ENCODE data around the gene MRC2. TPM values are rescaled to one million over a fixed set of nuclear protein-coding genes. Genes with fewer than 3 reads are reported as not detected.

Gene MRC2
- polyA plus RNA-seq, 2 of the 4 experiments (the other 2 are of a cell fraction) = 20.2 to 57.3 TPM

DNA sequence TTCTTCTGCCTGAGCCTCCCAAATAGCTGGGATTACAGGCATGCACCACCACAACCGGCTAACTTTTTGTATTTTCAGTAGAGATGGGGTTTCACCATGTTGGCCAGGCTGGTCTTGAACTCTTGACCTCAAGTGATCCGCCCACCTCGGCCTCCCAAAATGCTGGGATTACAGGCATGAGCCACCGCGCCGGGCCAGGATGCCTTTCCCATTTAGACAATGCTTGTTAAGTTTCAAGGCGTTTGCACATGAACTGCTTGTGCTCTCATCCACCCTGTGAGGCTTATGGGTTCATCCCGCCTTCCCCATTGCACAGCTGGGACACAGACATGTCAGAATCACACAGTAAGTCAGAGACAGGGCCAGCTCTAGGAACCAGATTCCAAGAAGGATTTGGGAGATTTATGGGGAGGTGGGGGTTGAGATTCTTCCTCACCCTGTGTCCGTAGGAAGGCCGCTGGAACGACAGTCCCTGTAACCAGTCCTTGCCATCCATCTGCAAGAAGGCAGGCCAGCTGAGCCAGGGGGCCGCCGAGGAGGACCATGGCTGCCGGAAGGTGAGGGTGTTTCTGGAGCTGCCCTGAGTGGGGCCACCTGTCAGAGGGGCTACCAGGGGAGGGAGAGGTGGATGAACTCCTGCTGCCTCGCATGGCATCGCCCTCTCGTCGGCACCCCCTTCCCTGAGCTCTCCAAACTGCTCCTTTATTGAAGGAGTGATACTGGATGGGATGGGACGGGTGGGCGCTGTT lies 46.3 kb downstream of the MRC2 start (continued):
- no peak for TF ChIP-seq ZSCAN20 (CRISPR knock-in tag; IDR thresholded peaks at IDR 0.05)
- TF ChIP-seq JUNB (IDR thresholded peaks at IDR 0.05) = no peak
- TF ChIP-seq FOSL2 (IDR thresholded peaks at IDR 0.05) = no peak
- no peak for TF ChIP-seq FOSL2 (CRISPR knock-in tag; IDR thresholded peaks at IDR 0.05)
- TF ChIP-seq JUN (IDR thresholded peaks at IDR 0.05) = no peak

DNA sequence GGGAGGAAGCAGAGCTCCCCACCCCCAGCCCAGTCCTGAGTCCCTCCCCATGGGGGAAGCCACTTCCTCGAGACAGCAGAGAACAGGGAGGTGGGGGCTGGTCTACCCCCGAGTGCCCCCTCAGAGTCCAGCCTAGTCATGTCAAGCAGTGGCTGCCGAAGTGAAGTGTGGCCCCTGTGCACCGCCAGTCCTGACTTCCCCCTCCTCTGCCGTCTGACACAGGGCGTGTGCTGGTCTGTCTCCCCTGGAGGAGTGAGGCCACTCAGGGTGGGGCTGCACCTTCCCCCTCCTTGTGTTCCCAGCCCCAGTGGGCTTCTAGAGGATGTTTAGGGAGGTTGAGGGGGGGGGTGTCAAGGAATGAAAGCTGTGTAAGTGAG lies 46.9 kb downstream of the MRC2 start:
- CTCF ChIA-PET = interaction anchor here (0.6 to 13.1 kb wide), 8 partner anchors 16 to 938 kb away, joined by 3 to 178 read pairs (median 4); no protein-coding TSS in a partner anchor
- POLR2A ChIA-PET = no interaction called here
- Histone ChIP-seq H3K4me1 (peaks cover 6% of the 10 kb centered on the region; the same call in 1 of the 3 replicates), H3K27ac (no peak overlapping the region), H3K4me2 (no peak overlapping the region), H3K9me3 (no peaks in the 10 kb centered on the region), H3K4me3 (no peak overlapping the region)
- TF ChIP-seq RCOR1 (IDR thresholded peaks at IDR 0.05; ENCODE audit: low read depth, low read length) (no peak), MAFK (IDR thresholded peaks at IDR 0.05; ENCODE audit: partially characterized antibody) (no peak), HDAC2 (IDR thresholded peaks at IDR 0.05) (no peak), ZFP36 (IDR thresholded peaks at IDR 0.05; ENCODE audit: borderline replicate concordance, partially characterized antibody) (no peak), NFE2L2 (conservative IDR thresholded peaks at IDR 0.05; ENCODE audit: low read length) (no peak), NR3C1 (IDR thresholded peaks at IDR 0.05) (no peak), PHF8 (IDR thresholded peaks at IDR 0.05; ENCODE audit: borderline replicate concordance, low read depth) (no peak), NPAS2 (CRISPR knock-in tag; IDR thresholded peaks at IDR 0.05; ENCODE audit: borderline replicate concordance) (no peak), GATA3 (IDR thresholded peaks at IDR 0.05; ENCODE audit: borderline replicate concordance) (no peak), HEYL (CRISPR knock-in tag; IDR thresholded peaks at IDR 0.05) (no peak), KDM5A (IDR thresholded peaks at IDR 0.05) (no peak), RARB (CRISPR knock-in tag; IDR thresholded peaks at IDR 0.05) (no peak), BHLHE40 (IDR thresholded peaks at IDR 0.05; ENCODE audit: low read depth, low read length) (no peak), JUN (IDR thresholded peaks at IDR 0.05) (no peak), HOXB13 (CRISPR knock-in tag; IDR thresholded peaks at IDR 0.05; ENCODE audit: low read depth) (no peak)
- TF ChIP-seq, protein P1, sequence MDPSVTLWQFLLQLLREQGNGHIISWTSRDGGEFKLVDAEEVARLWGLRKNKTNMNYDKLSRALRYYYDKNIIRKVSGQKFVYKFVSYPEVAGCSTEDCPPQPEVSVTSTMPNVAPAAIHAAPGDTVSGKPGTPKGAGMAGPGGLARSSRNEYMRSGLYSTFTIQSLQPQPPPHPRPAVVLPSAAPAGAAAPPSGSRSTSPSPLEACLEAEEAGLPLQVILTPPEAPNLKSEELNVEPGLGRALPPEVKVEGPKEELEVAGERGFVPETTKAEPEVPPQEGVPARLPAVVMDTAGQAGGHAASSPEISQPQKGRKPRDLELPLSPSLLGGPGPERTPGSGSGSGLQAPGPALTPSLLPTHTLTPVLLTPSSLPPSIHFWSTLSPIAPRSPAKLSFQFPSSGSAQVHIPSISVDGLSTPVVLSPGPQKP (IDR thresholded peaks at IDR 0.05; ENCODE audit: low read depth, low read length) = no peak
- TF ChIP-seq, protein P2, sequence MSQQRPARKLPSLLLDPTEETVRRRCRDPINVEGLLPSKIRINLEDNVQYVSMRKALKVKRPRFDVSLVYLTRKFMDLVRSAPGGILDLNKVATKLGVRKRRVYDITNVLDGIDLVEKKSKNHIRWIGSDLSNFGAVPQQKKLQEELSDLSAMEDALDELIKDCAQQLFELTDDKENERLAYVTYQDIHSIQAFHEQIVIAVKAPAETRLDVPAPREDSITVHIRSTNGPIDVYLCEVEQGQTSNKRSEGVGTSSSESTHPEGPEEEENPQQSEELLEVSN (IDR thresholded peaks at IDR 0.05; ENCODE audit: borderline replicate concordance, low read depth) = no peak
- TF ChIP-seq, protein P3, sequence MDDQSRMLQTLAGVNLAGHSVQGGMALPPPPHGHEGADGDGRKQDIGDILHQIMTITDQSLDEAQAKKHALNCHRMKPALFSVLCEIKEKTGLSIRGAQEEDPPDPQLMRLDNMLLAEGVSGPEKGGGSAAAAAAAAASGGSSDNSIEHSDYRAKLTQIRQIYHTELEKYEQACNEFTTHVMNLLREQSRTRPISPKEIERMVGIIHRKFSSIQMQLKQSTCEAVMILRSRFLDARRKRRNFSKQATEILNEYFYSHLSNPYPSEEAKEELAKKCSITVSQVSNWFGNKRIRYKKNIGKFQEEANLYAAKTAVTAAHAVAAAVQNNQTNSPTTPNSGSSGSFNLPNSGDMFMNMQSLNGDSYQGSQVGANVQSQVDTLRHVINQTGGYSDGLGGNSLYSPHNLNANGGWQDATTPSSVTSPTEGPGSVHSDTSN (IDR thresholded peaks at IDR 0.05) = no peak
- TF ChIP-seq, protein P4, sequence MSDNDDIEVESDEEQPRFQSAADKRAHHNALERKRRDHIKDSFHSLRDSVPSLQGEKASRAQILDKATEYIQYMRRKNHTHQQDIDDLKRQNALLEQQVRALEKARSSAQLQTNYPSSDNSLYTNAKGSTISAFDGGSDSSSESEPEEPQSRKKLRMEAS (IDR thresholded peaks at IDR 0.05) = no peak
- TF ChIP-seq, protein P5, sequence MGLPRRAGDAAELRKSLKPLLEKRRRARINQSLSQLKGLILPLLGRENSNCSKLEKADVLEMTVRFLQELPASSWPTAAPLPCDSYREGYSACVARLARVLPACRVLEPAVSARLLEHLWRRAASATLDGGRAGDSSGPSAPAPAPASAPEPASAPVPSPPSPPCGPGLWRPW (IDR thresholded peaks at IDR 0.05) = no peak
- FAIRE-seq = no peak
- no peak for DNase-seq (ENCODE audit: low read depth in 1 of 2, low spot score in 1 of 2)
- whole genome bisulfite sequencing (ENCODE audit: missing lambda C conversion rate) = 83% methylated on average over 6 of the region's 6 CpGs
- no peak for ATAC-seq

Data from A549 (cell line).